ENCODE data around the gene SKA1. TPM values are rescaled to one million over a fixed set of nuclear protein-coding genes. Genes with fewer than 3 reads are reported as not detected.

Gene SKA1, protein sequence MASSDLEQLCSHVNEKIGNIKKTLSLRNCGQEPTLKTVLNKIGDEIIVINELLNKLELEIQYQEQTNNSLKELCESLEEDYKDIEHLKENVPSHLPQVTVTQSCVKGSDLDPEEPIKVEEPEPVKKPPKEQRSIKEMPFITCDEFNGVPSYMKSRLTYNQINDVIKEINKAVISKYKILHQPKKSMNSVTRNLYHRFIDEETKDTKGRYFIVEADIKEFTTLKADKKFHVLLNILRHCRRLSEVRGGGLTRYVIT
- 2.7 and 4.8 TPM in 2 replicates for total RNA-seq

GRCh38 chr18:50374753-50375391, at the start of gene SKA1:
Gene SKA1 (plus strand): TSS chr18:50375046. CDS start chr18:50375831, 785 bp downstream.

Other genes starting within 250 kb of the SKA1 start
- 20.7 and 33.8 TPM in 2 replicates for gene MYO5B, start 179.9 kb upstream of the SKA1 start, total RNA-seq
- 0.43 and 1.2 TPM in 2 replicates for gene CFAP53, start 108.6 kb upstream of the SKA1 start, total RNA-seq
- 67.5 and 88.8 TPM in 2 replicates for gene MBD1, start 93.5 kb upstream of the SKA1 start, total RNA-seq
- gene CXXC1, start 87.4 kb upstream of the SKA1 start, total RNA-seq, result 40.4 and 70.2 TPM in 2 replicates
- gene MAPK4, start 185.0 kb downstream of the SKA1 start, total RNA-seq, result 5.9 and 7.5 TPM in 2 replicates